BJ (cell line): ENCODE data around the gene USP17L10. TPM values are rescaled to one million over a fixed set of nuclear protein-coding genes. Genes with fewer than 3 reads are reported as not detected.
"Not testable (repeated sequence)": the region's sequence is repeated elsewhere in the genome, so short reads cannot be mapped to it uniquely, and the experiment has no call there.

Experiments used
- CTCF ChIA-PET: fragments of 350-600 bp; formaldehyde crosslinking; extraction: SDS; loops from one replicate; lab custom pipeline; 2021; ENCODE audit warnings: antibody characterized with exemption, inconsistent platforms; lab: Yijun Ruan, JAX
- POLR2A ChIA-PET: fragments of 300-600 bp; sonication (Branson Sonifier 250); formaldehyde crosslinking; extraction: SDS; loops from one replicate; lab custom pipeline; 2021; ENCODE audit warnings: antibody characterized with exemption; lab: Charles Lee
- DNase-seq: peaks from one replicate; pipeline ENCODE4 v3.0.0-alpha.2; 2011; ENCODE audit warnings: low read depth
- H3K27me3 ChIP-seq: 2 replicates; pipeline ENCODE4 v1.6.0; 2011; ENCODE audit warnings: low read length; ENCODE audit not compliant: control insufficient read depth, insufficient read depth
- H3K36me3 ChIP-seq: 2 replicates; pipeline ENCODE4 v1.5.1; 2011; ENCODE audit warnings: low read length; ENCODE audit not compliant: control insufficient read depth, insufficient read depth
- H3K4me3 ChIP-seq: 2 replicates; pipeline ENCODE4 v1.5.1; 2011; ENCODE audit warnings: low read depth, mild to moderate bottlenecking, control low read depth, low read length
- polyA plus RNA-seq: library from polyadenylated mRNA; depleted of rRNA; stranded (reverse); fragments of >200 nt; gene quantifications from 2 replicates; pipeline ENCODE4 v1.2.3, GENCODE V29; 2011; rRNA removed

USP17L10 gene
- polyA plus RNA-seq, 1 experiment = not detected

DNA sequence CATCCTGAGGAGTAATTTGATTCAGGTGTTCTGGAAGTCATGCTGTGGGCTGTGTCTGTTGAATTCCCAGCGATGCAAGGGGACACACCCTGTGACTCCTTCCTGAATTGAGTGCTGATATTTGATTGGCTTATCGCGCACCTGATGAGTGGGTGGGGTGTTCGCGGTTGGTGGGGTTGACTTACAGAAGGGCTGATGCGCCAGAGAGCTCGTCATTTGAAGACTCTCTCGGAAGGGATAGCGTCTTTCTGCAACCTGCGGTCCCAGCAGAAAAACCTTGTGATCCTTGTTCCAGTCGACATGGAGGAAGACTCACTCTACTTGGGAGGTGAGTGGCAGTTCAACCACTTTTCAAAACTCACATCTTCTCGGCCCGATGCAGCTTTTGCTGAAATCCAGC lies 42.6 kb downstream of the USP17L10 start, which contains the start of gene USP17L19:
Gene USP17L19 (plus strand): TSS at position 301 of the 400 bp plus-strand sequence. CDS start 0 bp downstream, at position 301.
- CTCF ChIA-PET = not testable (repeated sequence)

DNA sequence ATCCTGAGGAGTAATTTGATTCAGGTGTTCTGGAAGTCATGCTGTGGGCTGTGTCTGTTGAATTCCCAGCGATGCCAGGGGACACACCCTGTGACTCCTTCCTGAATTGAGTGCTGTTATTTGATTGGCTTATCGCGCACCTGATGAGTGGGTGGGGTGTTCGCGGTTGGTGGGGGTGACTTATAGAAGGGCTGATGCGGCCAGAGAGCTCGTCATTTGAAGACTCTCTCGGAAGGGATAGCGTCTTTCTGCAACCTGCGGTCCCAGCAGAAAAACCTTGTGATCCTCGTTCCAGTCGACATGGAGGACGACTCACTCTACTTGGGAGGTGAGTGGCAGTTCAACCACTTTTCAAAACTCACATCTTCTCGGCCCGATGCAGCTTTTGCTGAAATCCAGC lies 47.4 kb downstream of the USP17L10 start, which contains the start of gene USP17L20:
Gene USP17L20 (plus strand): TSS at position 301 of the 400 bp plus-strand sequence. CDS start 0 bp downstream, at position 301.
- DNase-seq, CTCF ChIA-PET: not testable (repeated sequence)

More for the DNA sequence above, 42.6 kb downstream of the USP17L10 start, which contains the start of gene USP17L19:
- H3K4me3 ChIP-seq, H3K36me3 ChIP-seq, POLR2A ChIA-PET, H3K27me3 ChIP-seq, DNase-seq: not testable (repeated sequence)

More for the DNA sequence above, 47.4 kb downstream of the USP17L10 start, which contains the start of gene USP17L20:
- H3K27me3 ChIP-seq, POLR2A ChIA-PET, H3K36me3 ChIP-seq, H3K4me3 ChIP-seq: not testable (repeated sequence)

Other genes starting within 250 kb of the USP17L10 start
- gene FAM90A26, start 40.2 kb upstream of the USP17L10 start, polyA plus RNA-seq = not detected in 2 replicates
- not detected in 2 replicates for gene USP17L11, start 4.7 kb downstream of the USP17L10 start, polyA plus RNA-seq
- gene USP17L12, start 9.5 kb downstream of the USP17L10 start, polyA plus RNA-seq = not detected in 2 replicates
- not detected in 2 replicates for gene USP17L13, start 14.2 kb downstream of the USP17L10 start, polyA plus RNA-seq
- not detected in 2 replicates for gene USP17L15, start 23.7 kb downstream of the USP17L10 start, polyA plus RNA-seq
- not detected in 2 replicates for gene USP17L17, start 33.2 kb downstream of the USP17L10 start, polyA plus RNA-seq
- not detected in 2 replicates for gene USP17L18, start 38.0 kb downstream of the USP17L10 start, polyA plus RNA-seq
- not detected in 2 replicates for gene USP17L19, start 42.7 kb downstream of the USP17L10 start, polyA plus RNA-seq
- not detected in 2 replicates for gene USP17L20, start 47.5 kb downstream of the USP17L10 start, polyA plus RNA-seq
- not detected in 2 replicates for gene USP17L21, start 52.2 kb downstream of the USP17L10 start, polyA plus RNA-seq
- not detected in 2 replicates for gene USP17L22, start 57.0 kb downstream of the USP17L10 start, polyA plus RNA-seq
- not detected in 2 replicates for gene USP17L24, start 114.5 kb downstream of the USP17L10 start, polyA plus RNA-seq
- gene USP17L25, start 119.3 kb downstream of the USP17L10 start, polyA plus RNA-seq = not detected in 2 replicates
- not detected in 2 replicates for gene USP17L26, start 124.0 kb downstream of the USP17L10 start, polyA plus RNA-seq
- not detected in 2 replicates for gene USP17L5, start 128.7 kb downstream of the USP17L10 start, polyA plus RNA-seq
- gene USP17L27, start 133.5 kb downstream of the USP17L10 start, polyA plus RNA-seq = not detected in 2 replicates
- gene USP17L28, start 138.2 kb downstream of the USP17L10 start, polyA plus RNA-seq = not detected in 2 replicates
- gene USP17L29, start 143.0 kb downstream of the USP17L10 start, polyA plus RNA-seq = not detected in 2 replicates
- gene USP17L30, start 152.5 kb downstream of the USP17L10 start, polyA plus RNA-seq = not detected in 2 replicates
- gene DEFB131A, start 233.8 kb downstream of the USP17L10 start, polyA plus RNA-seq = not detected in 2 replicates